NT2/D1 (cell line): ENCODE results near the gene ZCCHC4.
"Not testable (repeated sequence)": the region's sequence is repeated elsewhere in the genome, so short reads cannot be mapped to it uniquely, and the experiment has no call there.

Experiments
- DNase-seq: peaks from one replicate; pipeline ENCODE4 v3.0.0-alpha.2; 2011; ENCODE audit warnings: low read depth, low spot score
- H3K27me3 ChIP-seq: 2 replicates; pipeline ENCODE4 v1.6.0; 2011; ENCODE audit warnings: mild to moderate bottlenecking; ENCODE audit not compliant: insufficient read length, insufficient read depth
- H3K36me3 ChIP-seq: 2 replicates; pipeline ENCODE4 v1.6.1; 2011; ENCODE audit warnings: mild to moderate bottlenecking, low read length, mixed read lengths; ENCODE audit not compliant: insufficient read depth, insufficient read length
- H3K4me1 ChIP-seq: 2 replicates; pipeline ENCODE4 v1.5.1; 2011; ENCODE audit not compliant: insufficient read depth, insufficient read length
- H3K4me3 ChIP-seq: 2 replicates; pipeline ENCODE4 v1.5.1; 2011; ENCODE audit warnings: low read depth; ENCODE audit not compliant: insufficient read length
- H3K9ac ChIP-seq: 2 replicates; pipeline ENCODE4 v1.6.0; 2011; ENCODE audit warnings: low read depth; ENCODE audit not compliant: insufficient read length
- H3K9me3 ChIP-seq: 2 replicates; pipeline ENCODE4 v1.5.1; 2011; ENCODE audit warnings: mild to moderate bottlenecking, low read length; ENCODE audit not compliant: insufficient read depth
- SUZ12 ChIP-seq: IDR thresholded peaks from 2 replicates; pipeline ENCODE4 v1.6.1; 2011; ENCODE audit not compliant: insufficient read length, insufficient read depth; ENCODE audit errors: extremely low read depth
- YY1 ChIP-seq: IDR thresholded peaks from 2 replicates; pipeline ENCODE4 v1.6.1; 2011; ENCODE audit not compliant: insufficient read length, insufficient read depth
- ZNF274 ChIP-seq: IDR thresholded peaks from 2 replicates; pipeline ENCODE4 v1.6.1; 2011; ENCODE audit warnings: mild to moderate bottlenecking, low read depth, low read length

The ZCCHC4 gene

GRCh38 chr4:25321703-25322102, 9.1 kb downstream of the ZCCHC4 start:
- H3K27me3 ChIP-seq = no peaks in the 10 kb centered on the region
- TF ChIP-seq ZNF274 (no peak), SUZ12 (no peak), YY1 (no peak)
- H3K9me3 ChIP-seq = no peaks in the 10 kb centered on the region
- peaks cover 53% of the 10 kb centered on the region for H3K36me3 ChIP-seq
- no peak overlapping the region for H3K4me3 ChIP-seq
- no peak for DNase-seq
- no peaks in the 10 kb centered on the region for H3K4me1 ChIP-seq
- no peak overlapping the region for H3K9ac ChIP-seq

GRCh38 chr4:25328463-25328862, 15.9 kb downstream of the ZCCHC4 start:
- not testable (repeated sequence) for H3K4me1 ChIP-seq

DNA sequence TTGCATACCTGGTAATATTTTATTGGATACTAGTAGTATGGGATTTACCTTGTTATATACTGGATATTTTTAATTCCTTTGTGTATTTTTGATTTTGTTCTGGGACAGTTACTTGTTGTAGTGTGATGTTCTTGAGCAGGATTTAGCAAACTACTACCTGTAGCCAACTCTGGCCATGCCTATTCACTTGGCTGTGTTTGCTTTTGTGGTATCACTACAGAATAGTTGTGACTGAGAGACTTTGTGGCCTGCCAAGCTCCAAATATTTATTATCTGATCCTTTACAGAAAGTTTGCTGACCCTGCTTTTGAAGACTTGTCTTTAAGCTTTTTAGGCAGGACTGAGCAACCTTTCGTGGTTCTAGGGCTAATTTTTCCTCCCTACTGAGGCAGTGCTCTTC, 17.8 kb downstream of the ZCCHC4 start:
- H3K9me3 ChIP-seq = no peaks in the 10 kb centered on the region
- TF ChIP-seq SUZ12 (no peak), ZNF274 (no peak), YY1 (no peak)
- H3K4me3 ChIP-seq = no peak overlapping the region
- DNase-seq = no peak
- no peaks in the 10 kb centered on the region for H3K4me1 ChIP-seq
- H3K36me3 ChIP-seq = peaks cover 32% of the 10 kb centered on the region
- H3K9ac ChIP-seq = no peak overlapping the region
- no peaks in the 10 kb centered on the region for H3K27me3 ChIP-seq

More at GRCh38 chr4:25328463-25328862, 15.9 kb downstream of the ZCCHC4 start:
- not testable (repeated sequence) for H3K27me3 ChIP-seq, H3K4me3 ChIP-seq, DNase-seq, H3K9me3 ChIP-seq, H3K9ac ChIP-seq
- H3K36me3 ChIP-seq = peaks cover 23% of the 10 kb centered on the region

GRCh38 chr4:25330905-25331808, 18.6 kb downstream of the ZCCHC4 start:
- Histone ChIP-seq H3K27me3 (no peaks in the 10 kb centered on the region), H3K4me1 (no peaks in the 10 kb centered on the region), H3K36me3 (peaks cover 37% of the 10 kb centered on the region), H3K4me3 (no peak overlapping the region), H3K9me3 (no peaks in the 10 kb centered on the region), H3K9ac (no peak overlapping the region)
- no peak for DNase-seq
- no peak for TF ChIP-seq SUZ12
- TF ChIP-seq YY1 = no peak
- no peak for TF ChIP-seq ZNF274

DNA sequence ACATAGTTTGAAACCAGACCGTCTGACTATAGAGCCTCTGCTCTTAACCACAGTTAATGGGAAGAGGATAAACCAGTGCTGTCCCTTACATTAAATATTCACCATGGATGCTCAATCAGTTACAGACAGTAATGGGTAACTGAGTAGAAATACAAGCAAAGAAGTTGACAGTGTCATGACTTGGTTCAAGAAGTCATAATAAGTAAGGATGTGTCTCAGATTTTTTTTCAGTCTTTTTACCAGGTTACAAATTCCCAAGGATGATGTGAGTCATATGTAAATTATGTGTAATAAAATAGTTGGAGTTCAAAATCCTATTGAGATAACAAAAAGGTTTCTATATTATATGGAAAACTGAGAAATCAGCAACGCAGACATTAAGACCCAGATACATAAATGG, 31.1 kb downstream of the ZCCHC4 start:
- no peak for TF ChIP-seq YY1
- no peak for TF ChIP-seq ZNF274
- TF ChIP-seq SUZ12 = no peak
- Histone ChIP-seq H3K4me1 (no peaks in the 10 kb centered on the region), H3K36me3 (peaks cover 20% of the 10 kb centered on the region), H3K9ac (no peak overlapping the region), H3K27me3 (no peaks in the 10 kb centered on the region), H3K9me3 (no peaks in the 10 kb centered on the region), H3K4me3 (no peak overlapping the region)
- no peak for DNase-seq

- Histone ChIP-seq H3K4me1 (no peaks in the 10 kb centered on the region), H3K9ac (no peak overlapping the region), H3K4me3 (no peak overlapping the region), H3K27me3 (no peaks in the 10 kb centered on the region), H3K36me3 (peaks cover 29% of the 10 kb centered on the region), H3K9me3 (no peaks in the 10 kb centered on the region)
- no peak for TF ChIP-seq SUZ12
- no peak for DNase-seq
Observed at GRCh38 chr4:25345744-25346143, 33.2 kb downstream of the ZCCHC4 start.

GRCh38 chr4:25346913-25347312, 34.3 kb downstream of the ZCCHC4 start:
- Histone ChIP-seq H3K27me3 (no peaks in the 10 kb centered on the region), H3K9ac (no peak overlapping the region)
- no peak for DNase-seq

More at GRCh38 chr4:25346913-25347312, 34.3 kb downstream of the ZCCHC4 start:
- no peak overlapping the region for H3K4me3 ChIP-seq
- peaks cover 27% of the 10 kb centered on the region for H3K36me3 ChIP-seq
- TF ChIP-seq SUZ12 = no peak
- TF ChIP-seq YY1 = no peak
- TF ChIP-seq ZNF274 = no peak
- no peaks in the 10 kb centered on the region for H3K9me3 ChIP-seq
- no peaks in the 10 kb centered on the region for H3K4me1 ChIP-seq
